ENCODE data around the gene GTSE1. TPM values are rescaled to one million over a fixed set of nuclear protein-coding genes. Genes with fewer than 3 reads are reported as not detected.

The GTSE1 gene
- total RNA-seq, 1 donor: 10.4 TPM

- no peak for DNase-seq (ENCODE audit: low read depth)
- H3K4me3 ChIP-seq (ENCODE audit: low read depth, low read length): no peak overlapping the region
- TF ChIP-seq CTCF (IDR thresholded peaks at IDR 0.05; ENCODE audit: insufficient read depth, low read depth, low read length): no peak
Measured at GRCh38 chr22:46281866-46282678, 14.6 kb upstream of the GTSE1 start.

- H3K4me3 ChIP-seq (ENCODE audit: low read depth, low read length): no peak overlapping the region
- no peak for DNase-seq (ENCODE audit: low read depth)
- TF ChIP-seq CTCF (IDR thresholded peaks at IDR 0.05; ENCODE audit: insufficient read depth, low read depth, low read length): no peak
Measured at GRCh38 chr22:46286006-46286405, 10.7 kb upstream of the GTSE1 start.

- TF ChIP-seq CTCF (IDR thresholded peaks at IDR 0.05; ENCODE audit: insufficient read depth, low read depth, low read length): no peak
- no peak for DNase-seq (ENCODE audit: low read depth)
- no peak overlapping the region for H3K4me3 ChIP-seq (ENCODE audit: low read depth, low read length)
Measured at GRCh38 chr22:46286941-46287872, 9.5 kb upstream of the GTSE1 start.

GRCh38 chr22:46287873-46288751 is 8.6 kb upstream of the GTSE1 start:
- TF ChIP-seq CTCF (IDR thresholded peaks at IDR 0.05; ENCODE audit: insufficient read depth, low read depth, low read length): no peak
- DNase-seq (ENCODE audit: low read depth): no peak

GRCh38 chr22:46288846-46289243 is 7.8 kb upstream of the GTSE1 start:
- TF ChIP-seq CTCF (IDR thresholded peaks at IDR 0.05; ENCODE audit: insufficient read depth, low read depth, low read length): no peak
- no peak overlapping the region for H3K4me3 ChIP-seq (ENCODE audit: low read depth, low read length)
- no peak for DNase-seq (ENCODE audit: low read depth)

More at GRCh38 chr22:46287873-46288751, 8.6 kb upstream of the GTSE1 start:
- H3K4me3 ChIP-seq (ENCODE audit: low read depth, low read length): no peak overlapping the region

- no peak for DNase-seq (ENCODE audit: low read depth)
- no peak for TF ChIP-seq CTCF (IDR thresholded peaks at IDR 0.05; ENCODE audit: insufficient read depth, low read depth, low read length)
- H3K4me3 ChIP-seq (ENCODE audit: low read depth, low read length): no peak overlapping the region
Measured at GRCh38 chr22:46289244-46289891, 7.3 kb upstream of the GTSE1 start.
